ENCODE results near the gene DLD.

GRCh38 chr7:107914831-107915230 lies 23.8 kb downstream of the DLD start:
- no peak for TF ChIP-seq CTCF (IDR thresholded peaks at IDR 0.05)
- TF ChIP-seq POLR2A (IDR thresholded peaks at IDR 0.05), result no peak
- no peak for TF ChIP-seq EP300 (IDR thresholded peaks at IDR 0.05)
